Endothelial cell (in vitro differentiated cells): ENCODE measurements around the gene PLCG2. TPM values are rescaled to one million over a fixed set of nuclear protein-coding genes. Genes with fewer than 3 reads are reported as not detected.

Experiments
- DNase-seq: peaks from one replicate; pipeline ENCODE4 v3.0.0; 2021; ENCODE audit warnings: low spot score
- H3K27ac Mint-ChIP-seq: one replicate; pipeline ENCODE4 v1.8.0; 2021; ENCODE audit warnings: mixed read lengths, inconsistent platforms; ENCODE audit not compliant: unreplicated experiment
- H3K27me3 Mint-ChIP-seq: one replicate; pipeline ENCODE4 v1.8.0; 2021; ENCODE audit warnings: mild to moderate bottlenecking, moderate library complexity, mixed read lengths, inconsistent platforms; ENCODE audit not compliant: unreplicated experiment
- H3K36me3 Mint-ChIP-seq: one replicate; pipeline ENCODE4 v1.8.0; 2021; ENCODE audit warnings: mild to moderate bottlenecking, low read depth, mixed read lengths, inconsistent platforms; ENCODE audit not compliant: unreplicated experiment
- H3K4me1 Mint-ChIP-seq: one replicate; pipeline ENCODE4 v1.8.0; 2021; ENCODE audit warnings: mild to moderate bottlenecking, mixed read lengths, inconsistent platforms; ENCODE audit not compliant: unreplicated experiment
- H3K4me3 Mint-ChIP-seq: one replicate; pipeline ENCODE4 v1.8.0; 2021; ENCODE audit warnings: mild to moderate bottlenecking, mixed read lengths, inconsistent platforms; ENCODE audit not compliant: unreplicated experiment
- H3K9me3 Mint-ChIP-seq: one replicate; pipeline ENCODE4 v1.8.0; 2021; ENCODE audit warnings: mixed read lengths, inconsistent platforms; ENCODE audit not compliant: unreplicated experiment
- total RNA-seq: library from RNA; stranded (reverse); fragmentation: NEBNext Ultra II Directional; extraction: Animal tissue kit (Norgen Biotek cat#: 25700); gene quantifications from one replicate; pipeline ENCODE4 v1.2.1, GENCODE V29; 2021; ENCODE audit not compliant: unreplicated experiment
- TF ChIP-seq, protein P1 (sequence below): fragments of 200-600 bp; sonication (generic); IDR thresholded peaks from one replicate; pipeline ENCODE4 v1.5.0; 2021; ENCODE audit warnings: antibody characterized with exemption; ENCODE audit not compliant: unreplicated experiment

Gene PLCG2
- total RNA-seq, 1 donor from 2014 or later: 103 TPM

DNA sequence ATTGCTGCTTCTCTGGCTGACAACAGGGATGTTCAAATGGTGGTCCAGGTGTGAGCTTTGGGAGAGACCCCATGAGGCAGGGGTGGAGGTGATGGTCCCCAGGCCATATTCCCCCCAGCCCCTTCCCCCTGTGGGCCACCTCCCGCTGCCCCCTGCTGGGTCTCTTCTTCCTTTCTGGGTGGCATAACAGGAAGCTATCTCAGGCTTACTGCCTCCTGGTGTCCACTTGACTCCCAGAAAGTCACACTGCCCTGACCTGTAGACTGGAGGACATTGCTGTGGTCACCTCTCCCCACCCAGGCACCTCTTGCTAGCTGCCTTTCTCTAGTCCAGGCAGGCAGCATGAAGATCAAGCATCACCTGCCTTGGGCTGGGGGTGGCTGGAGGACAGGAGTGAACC, 46.4 kb upstream of the PLCG2 start:
- TF ChIP-seq, protein P1, sequence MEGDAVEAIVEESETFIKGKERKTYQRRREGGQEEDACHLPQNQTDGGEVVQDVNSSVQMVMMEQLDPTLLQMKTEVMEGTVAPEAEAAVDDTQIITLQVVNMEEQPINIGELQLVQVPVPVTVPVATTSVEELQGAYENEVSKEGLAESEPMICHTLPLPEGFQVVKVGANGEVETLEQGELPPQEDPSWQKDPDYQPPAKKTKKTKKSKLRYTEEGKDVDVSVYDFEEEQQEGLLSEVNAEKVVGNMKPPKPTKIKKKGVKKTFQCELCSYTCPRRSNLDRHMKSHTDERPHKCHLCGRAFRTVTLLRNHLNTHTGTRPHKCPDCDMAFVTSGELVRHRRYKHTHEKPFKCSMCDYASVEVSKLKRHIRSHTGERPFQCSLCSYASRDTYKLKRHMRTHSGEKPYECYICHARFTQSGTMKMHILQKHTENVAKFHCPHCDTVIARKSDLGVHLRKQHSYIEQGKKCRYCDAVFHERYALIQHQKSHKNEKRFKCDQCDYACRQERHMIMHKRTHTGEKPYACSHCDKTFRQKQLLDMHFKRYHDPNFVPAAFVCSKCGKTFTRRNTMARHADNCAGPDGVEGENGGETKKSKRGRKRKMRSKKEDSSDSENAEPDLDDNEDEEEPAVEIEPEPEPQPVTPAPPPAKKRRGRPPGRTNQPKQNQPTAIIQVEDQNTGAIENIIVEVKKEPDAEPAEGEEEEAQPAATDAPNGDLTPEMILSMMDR: no peak
- peaks cover 12% of the 10 kb centered on the region for H3K4me1 Mint-ChIP-seq
- DNase-seq: no peak
- H3K36me3 Mint-ChIP-seq: peaks cover 3% of the 10 kb centered on the region
- no peak overlapping the region for H3K27ac Mint-ChIP-seq
- H3K4me3 Mint-ChIP-seq: no peak overlapping the region
- H3K9me3 Mint-ChIP-seq: no peaks in the 10 kb centered on the region
- peaks cover 2% of the 10 kb centered on the region for H3K27me3 Mint-ChIP-seq

DNA sequence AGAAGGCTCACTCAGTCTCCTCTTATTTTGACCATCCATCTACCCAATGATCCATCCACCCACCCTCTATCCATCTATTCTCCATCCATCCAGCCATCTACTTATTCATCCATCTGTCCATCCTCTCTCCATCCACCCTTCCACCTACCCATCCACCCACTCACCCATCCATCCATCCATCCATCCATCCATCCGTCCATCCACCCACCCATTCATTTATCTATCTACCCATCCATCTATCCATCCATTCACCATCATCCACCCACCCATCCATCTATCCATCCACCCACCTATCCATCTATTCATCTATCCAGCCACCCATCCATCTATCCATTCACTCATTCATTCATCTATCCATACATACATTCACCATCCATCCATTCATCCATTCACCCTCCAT, 45.8 kb upstream of the PLCG2 start:
- Mint-ChIP-seq H3K4me3 (no peak overlapping the region), H3K27ac (no peak overlapping the region), H3K9me3 (no peaks in the 10 kb centered on the region), H3K4me1 (peaks cover 18% of the 10 kb centered on the region), H3K36me3 (peaks cover 3% of the 10 kb centered on the region), H3K27me3 (peaks cover 2% of the 10 kb centered on the region)
- DNase-seq: no peak
- TF ChIP-seq, protein P1: no peak

DNA sequence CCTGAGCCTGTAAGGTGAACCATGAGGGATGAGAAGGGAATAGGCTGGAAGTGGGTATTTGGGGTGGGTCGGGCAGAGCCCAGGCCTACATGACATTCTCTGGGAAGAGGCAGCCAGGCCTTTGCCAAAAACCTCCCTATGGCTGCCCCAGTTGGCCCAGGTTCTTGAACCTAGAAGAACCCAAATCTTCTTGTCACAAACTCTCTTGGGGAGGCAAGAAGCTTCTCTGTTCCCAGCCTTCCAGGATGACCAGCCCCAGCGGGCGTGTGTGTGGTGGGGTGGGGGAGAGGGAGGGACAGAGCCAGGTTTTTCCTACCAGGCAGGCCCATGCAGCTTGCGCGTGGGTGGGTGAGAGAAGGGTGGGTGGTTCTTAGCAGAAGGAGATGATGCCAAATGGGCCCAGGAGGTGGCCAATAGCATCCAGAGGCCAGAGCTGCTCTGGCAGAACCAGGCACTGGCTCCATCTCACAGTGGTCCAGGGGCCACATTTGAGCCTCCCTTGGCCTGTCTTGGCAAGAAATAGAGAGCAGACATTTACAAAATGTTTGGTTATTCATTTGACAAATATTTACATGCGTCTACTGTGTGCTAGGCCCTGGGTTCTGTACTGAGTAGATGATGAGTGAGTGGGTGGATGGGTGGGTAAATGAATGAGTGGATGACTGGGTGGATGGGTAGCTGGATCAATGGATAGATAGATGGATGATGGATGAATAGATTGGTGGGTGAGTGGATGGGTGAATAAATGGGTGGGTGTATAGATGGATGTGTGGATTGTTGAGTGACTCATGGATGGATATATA, 44.3 kb upstream of the PLCG2 start:
- TF ChIP-seq, protein P1: no peak
- Mint-ChIP-seq H3K4me1 (peaks cover 16% of the 10 kb centered on the region), H3K36me3 (no peaks in the 10 kb centered on the region), H3K27me3 (no peaks in the 10 kb centered on the region), H3K27ac (peak overlapping the region; percentile 22), H3K9me3 (no peaks in the 10 kb centered on the region), H3K4me3 (no peak overlapping the region)
- DNase-seq: no peak

DNA sequence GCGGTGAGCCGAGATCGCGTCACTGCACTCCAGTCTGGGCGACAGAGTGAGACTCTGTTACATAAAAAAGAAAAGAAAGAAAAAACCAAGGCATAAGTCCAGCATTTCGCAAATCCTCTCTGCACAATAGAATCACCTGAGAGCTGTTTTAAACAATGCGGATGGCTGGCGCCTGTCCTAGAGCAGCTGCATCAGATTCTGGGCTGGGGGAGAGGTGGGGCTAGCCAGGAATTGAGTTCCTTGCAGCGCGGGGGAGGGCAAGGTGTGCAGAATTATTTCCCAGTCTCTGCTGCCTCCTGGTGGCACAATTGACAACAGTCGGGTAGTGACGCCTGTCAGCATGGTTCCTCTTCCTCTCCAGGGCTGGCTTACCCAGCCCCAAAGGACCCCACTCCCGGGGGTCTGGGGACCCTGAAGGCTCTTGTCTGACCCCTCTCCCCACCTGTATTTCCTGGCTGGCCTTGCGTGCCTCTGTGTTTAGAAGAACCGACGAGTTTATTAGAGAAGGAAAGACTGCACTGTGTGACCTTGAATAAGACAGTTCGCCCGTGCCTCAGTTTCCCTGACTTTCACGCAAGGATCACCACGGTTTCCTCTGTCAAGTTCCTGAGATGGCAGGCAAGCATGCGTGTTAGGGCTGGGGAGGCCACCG, 41.1 kb upstream of the PLCG2 start:
- TF ChIP-seq, protein P1: peak; percentile 75
- Mint-ChIP-seq H3K27me3 (no peaks in the 10 kb centered on the region), H3K9me3 (no peaks in the 10 kb centered on the region), H3K4me1 (peaks cover 13% of the 10 kb centered on the region), H3K4me3 (no peak overlapping the region), H3K27ac (no peak overlapping the region), H3K36me3 (no peaks in the 10 kb centered on the region)
- DNase-seq: peak; percentile 78
